Keratinocyte (primary cell): ENCODE results near the gene NLRP1. TPM values are rescaled to one million over a fixed set of nuclear protein-coding genes. Genes with fewer than 3 reads are reported as not detected.

Experiments
- DNase-seq: peaks from one replicate; pipeline ENCODE4 v3.0.0-alpha.2; 2011; ENCODE audit warnings: low read depth, missing footprints, low spot score
- FAIRE-seq: peaks from 2 replicates; lab custom pipeline; 2011; peaks lifted over from hg19 to GRCh38; lab: Jason Lieb, UNC
- H2AFZ ChIP-seq: 2 replicates; pipeline ENCODE4 v1.6.0; 2012; ENCODE audit warnings: low read length, control low read depth, inconsistent platforms; ENCODE audit not compliant: control insufficient read depth
- H3K27ac ChIP-seq: 2 replicates; pipeline ENCODE4 v1.5.1; 2011; ENCODE audit warnings: low read length; ENCODE audit not compliant: control insufficient read depth, insufficient read depth
- H3K27me3 ChIP-seq: 3 replicates; pipeline ENCODE4 v1.6.0; 2011; ENCODE audit warnings: low read length; ENCODE audit not compliant: control insufficient read depth, insufficient read depth; ENCODE audit errors: extremely low read depth
- H3K36me3 ChIP-seq, 2 experiments: 2 replicates in 1 of 2; 3 replicates in 1 of 2; pipeline ENCODE4 v1.5.1; 2011; ENCODE audit warnings: low read length in 2 of 2, mild to moderate bottlenecking in 1 of 2; ENCODE audit not compliant: control insufficient read depth in 2 of 2, insufficient read depth in 2 of 2; ENCODE audit errors: extremely low read depth in 1 of 2
- H3K4me1 ChIP-seq: 3 replicates; pipeline ENCODE4 v1.5.1; 2011; ENCODE audit warnings: low read length; ENCODE audit not compliant: control insufficient read depth, insufficient read depth; ENCODE audit errors: extremely low read depth
- H3K4me2 ChIP-seq: 3 replicates; pipeline ENCODE4 v1.6.0; 2011; ENCODE audit warnings: low read depth, low read length; ENCODE audit not compliant: control insufficient read depth, insufficient read depth; ENCODE audit errors: extremely low read depth
- H3K4me3 ChIP-seq, 3 experiments: fragments of 200-600 bp in 1 of 3; sonication (generic) in 1 of 3; 2 replicates in 2 of 3; 3 replicates in 1 of 3; pipeline ENCODE4 v1.5.1; 2011 to 2016; ENCODE audit warnings: low read length in 3 of 3, mild to moderate bottlenecking in 3 of 3, control low read depth in 2 of 3, inconsistent platforms in 1 of 3, low read depth in 1 of 3, mixed read lengths in 1 of 3, mixed run types in 1 of 3, moderate library complexity in 1 of 3; ENCODE audit not compliant: control insufficient read depth in 2 of 3, insufficient read depth in 2 of 3; ENCODE audit errors: extremely low read depth in 1 of 3
- H3K79me2 ChIP-seq: 2 replicates; pipeline ENCODE4 v1.6.0; 2012; ENCODE audit warnings: low read length; ENCODE audit not compliant: control insufficient read depth, insufficient read depth
- H3K9ac ChIP-seq: 3 replicates; pipeline ENCODE4 v1.6.0; 2011; ENCODE audit warnings: low read length; ENCODE audit not compliant: control insufficient read depth, insufficient read depth; ENCODE audit errors: extremely low read depth
- H3K9me1 ChIP-seq: 3 replicates; pipeline ENCODE4 v1.6.0; 2011; ENCODE audit warnings: low read length; ENCODE audit not compliant: control insufficient read depth, insufficient read depth; ENCODE audit errors: extremely low read depth
- H3K9me3 ChIP-seq: 2 replicates; pipeline ENCODE4 v1.5.1; 2012; ENCODE audit warnings: low read depth, low read length; ENCODE audit not compliant: control insufficient read depth
- H4K20me1 ChIP-seq: 3 replicates; pipeline ENCODE4 v1.6.0; 2011; ENCODE audit warnings: low read length; ENCODE audit not compliant: control insufficient read depth, insufficient read depth; ENCODE audit errors: extremely low read depth
- CTCF ChIP-seq, 3 experiments: IDR thresholded peaks in 1 of 3; conservative IDR thresholded peaks in 1 of 3; optimal IDR thresholded peaks in 1 of 3; 2 replicates in 2 of 3; 3 replicates in 1 of 3; pipeline versions ENCODE3 to v1.5.1; 2011; ENCODE audit warnings: low read length in 3 of 3, mild to moderate bottlenecking in 3 of 3, moderate library complexity in 2 of 3, control low read depth in 1 of 3, inconsistent platforms in 1 of 3; ENCODE audit not compliant: insufficient read depth in 2 of 3; ENCODE audit errors: extremely low read depth in 1 of 3
- EZH2 ChIP-seq: IDR thresholded peaks from one replicate; pipeline ENCODE4 v1.6.1; 2012; ENCODE audit warnings: inconsistent platforms, mild to moderate bottlenecking, low read length, moderate library complexity
- dilution Hi-C: fragments of 300-500 bp; cut with MboI; formaldehyde crosslinking; loops from one replicate; pipeline ENCODE4 v1.7.0; 2020; ENCODE audit warnings: low sequenced_read_pairs; ENCODE audit not compliant: extremely low pct_ligation_motif_present
- polyA plus RNA-seq, 5 experiments: library from polyadenylated mRNA; depleted of rRNA in 3 of 5; stranded (reverse) in 3 of 5; stranded (forward) in 1 of 5; unstranded in 1 of 5; fragments of >200 nt; gene quantifications; 1 replicate in 1 of 5; 2 replicates in 3 of 5; 3 replicates in 1 of 5; pipeline versions ENCODE4 v1.2.1 to v1.2.3, GENCODE V29; 2011 to 2012; ENCODE audit warnings: missing spikeins in 2 of 5, low read depth in 1 of 5, low replicate concordance in 1 of 5

Gene NLRP1
- polyA plus RNA-seq, 1 donor (not counting 4 experiments of a cell fraction or from before 2014, with no cell fraction given), result 20.1 TPM

GRCh38 chr17:5539286-5539685 lies 45.0 kb downstream of the NLRP1 start:
- no peak for FAIRE-seq

GRCh38 chr17:5536866-5537650 lies 47.3 kb downstream of the NLRP1 start:
- Histone ChIP-seq H3K9me1 (no peaks in the 10 kb centered on the region), H3K4me2 (no peak overlapping the region), H2AFZ (no peak overlapping the region), H3K79me2 (no peaks in the 10 kb centered on the region), H3K36me3 (peaks cover 32 to 56% of the 10 kb centered on the region in 2 experiments), H3K9me3 (no peaks in the 10 kb centered on the region), H3K4me3 (no peak overlapping the region), H4K20me1 (no peaks in the 10 kb centered on the region), H3K27me3 (no peaks in the 10 kb centered on the region), H3K4me1 (no peaks in the 10 kb centered on the region), H3K9ac (no peak overlapping the region), H3K27ac (no peak overlapping the region)
- DNase-seq (no peak), FAIRE-seq (no peak)
- dilution Hi-C loops, result no loop called here
- no peak for TF ChIP-seq CTCF (optimal IDR thresholded peaks at IDR 0.05 in 1 of 3, IDR thresholded peaks at IDR 0.05 in 1 of 3, conservative IDR thresholded peaks at IDR 0.05 in 1 of 3; ENCODE audit: extremely low read depth in 1 of 3, insufficient read depth in 2 of 3, low read length in 3 of 3)
- no peak for TF ChIP-seq EZH2

More at GRCh38 chr17:5539286-5539685, 45.0 kb downstream of the NLRP1 start:
- H3K4me2 ChIP-seq, result no peak overlapping the region
- dilution Hi-C loops, result no loop called here
- H3K9me1 ChIP-seq, result no peaks in the 10 kb centered on the region
- H3K36me3 ChIP-seq, result peaks cover 27 to 49% of the 10 kb centered on the region in 2 experiments
- H3K9me3 ChIP-seq, result no peaks in the 10 kb centered on the region
- H2AFZ ChIP-seq, result no peak overlapping the region
- TF ChIP-seq CTCF (optimal IDR thresholded peaks at IDR 0.05 in 1 of 3, IDR thresholded peaks at IDR 0.05 in 1 of 3, conservative IDR thresholded peaks at IDR 0.05 in 1 of 3; ENCODE audit: extremely low read depth in 1 of 3, insufficient read depth in 2 of 3, low read length in 3 of 3) (no peak), EZH2 (no peak)
- H3K27ac ChIP-seq, result no peak overlapping the region
- no peak for DNase-seq
- no peak overlapping the region for H3K9ac ChIP-seq
- H4K20me1 ChIP-seq, result no peaks in the 10 kb centered on the region
- H3K4me3 ChIP-seq, result no peak overlapping the region
- H3K79me2 ChIP-seq, result no peaks in the 10 kb centered on the region
- no peaks in the 10 kb centered on the region for H3K4me1 ChIP-seq
- H3K27me3 ChIP-seq, result no peaks in the 10 kb centered on the region
